Dermis microvascular lymphatic vessel endothelial cell (primary cell): ENCODE results near the gene TAS2R46. TPM values are rescaled to one million over a fixed set of nuclear protein-coding genes. Genes with fewer than 3 reads are reported as not detected.
"Not testable (repeated sequence)": the region's sequence is repeated elsewhere in the genome, so short reads cannot be mapped to it uniquely, and the experiment has no call there.

Experiments
- DNase-seq, 2 donors: peaks; one replicate each; pipeline versions ENCODE4 v3.0.0 to v3.0.0-alpha.2; 2010; ENCODE audit warnings: low read depth in 2 of 2
- total RNA-seq: library from RNA; depleted of rRNA; stranded (reverse); fragments of >200 nt; gene quantifications from 2 replicates; pipeline ENCODE4 v1.2.1, GENCODE V29; 2014

Gene TAS2R46, protein sequence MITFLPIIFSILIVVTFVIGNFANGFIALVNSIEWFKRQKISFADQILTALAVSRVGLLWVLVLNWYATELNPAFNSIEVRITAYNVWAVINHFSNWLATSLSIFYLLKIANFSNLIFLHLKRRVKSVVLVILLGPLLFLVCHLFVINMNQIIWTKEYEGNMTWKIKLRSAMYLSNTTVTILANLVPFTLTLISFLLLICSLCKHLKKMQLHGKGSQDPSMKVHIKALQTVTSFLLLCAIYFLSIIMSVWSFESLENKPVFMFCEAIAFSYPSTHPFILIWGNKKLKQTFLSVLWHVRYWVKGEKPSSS
- 1.0 and 1.4 TPM in 2 replicates for total RNA-seq

DNA sequence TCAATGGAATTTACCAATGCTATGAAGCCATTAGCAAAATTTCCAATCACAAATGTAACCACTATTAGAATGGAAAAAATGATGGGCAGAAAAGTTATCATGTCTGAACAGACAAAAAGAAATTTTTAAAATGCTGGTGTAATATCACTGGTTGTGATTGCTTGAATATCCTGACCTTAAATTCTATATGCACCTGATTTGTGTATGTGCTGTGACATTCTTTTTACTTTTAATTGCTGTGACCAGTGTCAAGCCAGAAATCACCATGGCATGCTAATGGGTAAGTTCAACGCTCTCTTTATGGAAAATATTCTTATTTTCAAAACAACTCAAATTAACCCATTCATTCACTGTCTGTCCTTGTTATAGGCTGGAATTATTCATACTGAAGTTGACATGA is at the start of gene TAS2R46:
TAS2R46 (minus strand) TSS at position 101 of the 400 bp plus-strand sequence; CDS start at position 101, 0 bp downstream.
- DNase-seq = not testable (repeated sequence)

DNA sequence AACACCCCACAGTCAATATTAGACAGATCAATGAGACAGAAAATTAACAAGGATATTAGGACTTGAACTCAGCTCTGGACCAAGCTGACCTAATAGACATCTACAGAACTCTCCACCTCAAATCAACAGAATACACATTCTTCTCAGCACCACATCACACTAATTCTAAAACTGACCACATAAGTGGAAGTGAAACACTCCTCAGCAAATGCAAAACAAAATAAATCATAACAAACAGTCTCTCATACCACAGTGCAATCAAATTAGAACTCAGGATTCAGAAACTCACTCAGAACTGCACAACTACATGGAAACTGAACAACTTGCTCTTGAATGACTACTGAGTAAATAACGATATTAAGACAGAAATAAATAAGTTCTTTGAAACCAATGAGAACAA is 49.1 kb upstream of the TAS2R46 start:
- DNase-seq = not testable (repeated sequence)

DNA sequence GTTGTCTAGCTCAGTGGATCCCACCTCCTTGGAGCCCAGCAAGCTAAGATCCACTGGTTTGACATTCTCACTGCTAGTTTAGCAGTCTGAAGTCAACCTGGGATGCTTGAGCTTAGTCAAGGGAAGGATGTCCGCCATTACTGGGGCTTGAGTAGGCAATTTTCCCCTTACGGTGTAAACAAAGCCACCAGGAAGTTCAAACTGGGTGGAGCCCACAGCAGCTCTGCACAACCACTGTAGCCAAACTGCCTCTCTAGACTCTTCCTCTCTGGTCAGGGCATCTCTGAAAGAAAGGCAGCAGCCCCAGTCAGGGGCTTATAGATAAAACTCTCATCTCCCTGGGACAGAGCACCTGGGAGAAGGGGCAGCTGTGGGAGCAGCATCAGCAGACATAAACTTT is 46.8 kb upstream of the TAS2R46 start:
- DNase-seq = no peak

DNA sequence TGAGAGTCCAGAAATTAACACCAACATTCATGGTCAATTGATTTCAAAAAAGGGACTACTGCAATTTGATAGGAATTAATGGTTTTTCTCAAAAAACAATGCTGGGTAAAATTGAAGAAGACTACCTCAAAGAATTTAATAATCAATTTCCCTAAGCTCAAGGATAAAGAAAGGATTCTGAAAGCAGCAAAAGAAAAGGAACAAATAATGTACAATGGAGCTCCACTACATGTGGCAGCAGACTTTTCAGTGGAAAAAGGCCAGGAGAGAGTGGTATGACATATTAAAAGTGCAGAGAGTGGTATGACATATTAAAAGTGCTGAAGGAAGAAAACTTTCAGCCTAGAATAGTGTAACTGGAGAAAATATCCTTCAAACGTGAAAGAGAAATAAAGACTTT is 45.6 kb upstream of the TAS2R46 start:
- no peak for DNase-seq

DNA sequence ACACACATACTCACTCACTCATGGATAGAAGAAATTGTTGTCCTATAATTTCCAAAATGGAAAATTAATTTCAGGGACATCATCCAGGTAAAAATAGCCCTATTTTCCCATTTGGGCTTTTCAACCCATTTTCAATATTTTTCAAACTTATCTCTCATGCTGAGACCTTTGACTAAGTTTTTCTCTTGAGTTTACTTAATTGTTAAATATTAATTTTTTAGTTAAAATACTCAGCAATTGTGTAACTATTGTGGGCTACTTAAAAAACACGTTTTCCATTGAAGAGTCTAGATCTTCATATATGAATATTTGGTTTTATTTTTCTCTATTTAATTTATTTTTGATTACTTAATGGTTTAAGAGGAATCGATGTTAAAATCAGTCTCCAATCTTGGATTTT is 44.2 kb upstream of the TAS2R46 start:
- DNase-seq = no peak

DNA sequence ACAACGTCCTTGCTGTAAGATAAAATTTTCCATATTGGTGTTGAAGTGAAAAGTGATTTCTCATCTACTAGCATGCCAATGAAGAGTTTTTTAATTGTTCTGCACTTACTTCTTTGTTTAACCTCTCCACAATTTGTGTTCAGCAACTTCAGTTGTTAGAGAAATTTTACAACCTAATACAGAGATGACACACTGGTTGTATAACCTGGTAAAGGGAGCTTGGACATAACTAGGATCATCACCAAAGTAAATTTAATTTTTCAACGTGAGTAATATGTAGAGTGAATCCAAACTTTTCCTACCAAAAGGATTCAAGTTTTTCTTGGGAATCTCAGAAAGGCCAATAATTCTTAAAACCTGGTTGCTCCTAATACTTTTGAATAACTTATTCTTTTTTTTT is 43.5 kb upstream of the TAS2R46 start:
- DNase-seq = no peak

DNA sequence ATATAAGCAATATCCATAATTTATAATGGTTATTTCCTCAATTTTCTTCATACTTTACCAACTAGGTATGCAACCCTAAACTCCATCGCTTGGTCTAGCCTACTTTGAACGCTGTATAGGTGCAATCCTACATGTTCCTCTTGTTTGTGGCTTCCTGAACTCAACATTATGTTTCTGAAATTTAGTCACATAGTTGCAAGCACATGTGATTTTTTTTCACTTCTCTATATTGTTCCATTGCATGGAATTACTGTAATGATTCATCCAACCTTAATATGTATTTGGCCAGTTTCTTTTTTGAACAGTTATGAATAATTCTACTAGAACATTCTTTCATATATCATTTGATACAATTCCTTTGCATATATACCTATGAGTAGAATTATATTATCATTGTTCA is 32.8 kb upstream of the TAS2R46 start:
- DNase-seq = not testable (repeated sequence)

DNA sequence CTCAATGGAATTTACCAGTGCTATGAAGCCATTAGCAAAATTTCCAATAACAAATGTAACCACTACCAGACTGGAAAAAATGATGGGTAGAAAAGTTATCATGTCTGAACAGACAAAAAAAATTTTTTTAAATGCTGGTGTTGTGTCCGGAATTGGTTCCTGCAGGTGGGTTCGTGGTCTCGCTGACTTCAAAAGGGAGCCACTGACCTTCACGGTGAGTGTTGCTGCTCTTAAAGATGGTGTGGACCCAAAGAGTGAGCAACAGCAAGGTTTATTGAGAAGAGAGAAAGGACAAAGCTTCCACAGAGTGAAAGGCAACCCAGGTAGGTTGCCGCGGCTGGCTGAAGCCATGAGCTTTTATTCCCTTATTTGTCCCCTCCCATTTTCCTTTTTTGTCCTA is 30.0 kb upstream of the TAS2R46 start, which contains the start of gene TAS2R43:
TAS2R43 (minus strand) TSS at position 186 of the 400 bp plus-strand sequence; CDS start at position 102, 84 bp downstream.
- DNase-seq = no peak

DNA sequence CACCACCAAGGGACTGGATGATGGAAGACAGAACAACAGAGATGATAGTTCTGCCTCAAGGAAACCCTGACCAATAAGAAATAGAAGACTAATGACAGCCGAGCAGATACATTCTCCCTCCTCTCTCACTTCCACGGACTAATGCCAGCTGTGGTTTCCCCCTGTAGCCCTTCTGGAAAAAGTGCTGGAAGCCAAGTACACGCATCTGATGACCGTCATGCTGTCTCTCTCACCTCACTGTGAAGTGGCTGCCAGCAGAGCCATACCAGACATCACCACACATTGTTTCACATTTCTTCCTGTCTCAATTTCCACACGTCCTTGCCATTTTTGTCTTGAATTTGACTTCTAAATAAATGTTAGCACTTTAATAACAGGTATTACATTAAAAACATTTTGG is 27.2 kb upstream of the TAS2R46 start:
- peak; percentile 7 to 64 for DNase-seq

DNA sequence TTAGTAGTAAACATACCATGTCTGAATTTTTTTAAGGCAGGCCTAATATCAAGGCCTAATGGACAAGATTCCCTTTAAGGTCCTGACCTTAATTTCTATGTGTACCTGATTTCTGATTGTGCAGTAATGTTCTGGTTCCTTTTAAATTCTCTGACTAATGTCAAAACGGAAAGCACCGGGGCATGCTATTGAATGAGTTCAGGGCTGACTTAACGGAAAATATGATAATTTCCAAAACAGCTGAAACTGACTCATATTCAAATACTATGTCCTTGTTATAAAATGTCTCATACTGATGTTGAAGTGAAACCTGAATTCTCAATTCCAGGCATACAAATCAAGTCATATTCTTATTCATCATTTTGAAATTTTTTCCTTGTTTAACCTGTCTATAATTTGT is 23.3 kb upstream of the TAS2R46 start:
- peak; percentile 90 to 95 for DNase-seq

DNA sequence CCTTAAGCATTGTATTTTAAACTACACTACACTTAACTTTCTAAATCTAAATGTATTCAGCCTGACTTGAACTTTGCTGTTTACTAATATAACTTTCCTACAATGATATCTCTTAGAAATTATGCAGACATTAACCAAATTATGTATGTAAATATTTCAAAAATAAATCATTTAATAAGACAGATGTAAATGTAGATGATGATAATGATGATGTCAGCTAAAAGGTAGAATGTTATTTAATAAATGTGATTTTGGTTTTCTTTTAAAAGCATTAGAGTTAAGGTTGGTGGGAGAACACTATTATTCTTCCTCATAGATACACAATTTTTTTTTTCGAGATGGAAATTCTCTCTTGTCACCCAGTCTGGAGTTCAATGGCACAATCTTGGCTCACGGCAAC is 19.9 kb upstream of the TAS2R46 start:
- no peak for DNase-seq

DNA sequence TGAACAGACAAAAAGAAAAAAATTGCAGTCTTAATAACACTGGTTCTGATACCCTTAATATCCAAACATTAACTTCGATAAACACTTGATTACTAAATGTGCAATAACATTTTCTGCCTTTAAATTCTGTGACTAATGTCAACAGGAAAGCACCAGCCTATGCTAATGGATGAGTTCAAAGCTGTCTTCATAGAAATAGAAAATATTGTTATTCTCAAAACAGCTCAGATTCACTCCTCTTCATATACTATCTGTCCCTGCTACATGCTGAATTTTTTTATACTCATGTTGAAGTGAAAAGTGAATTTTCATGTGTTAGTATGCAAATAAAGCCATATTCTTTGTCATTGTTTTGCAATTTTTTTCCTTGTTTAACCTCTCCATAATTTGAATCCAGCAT is 16.2 kb upstream of the TAS2R46 start:
- DNase-seq = no peak

DNA sequence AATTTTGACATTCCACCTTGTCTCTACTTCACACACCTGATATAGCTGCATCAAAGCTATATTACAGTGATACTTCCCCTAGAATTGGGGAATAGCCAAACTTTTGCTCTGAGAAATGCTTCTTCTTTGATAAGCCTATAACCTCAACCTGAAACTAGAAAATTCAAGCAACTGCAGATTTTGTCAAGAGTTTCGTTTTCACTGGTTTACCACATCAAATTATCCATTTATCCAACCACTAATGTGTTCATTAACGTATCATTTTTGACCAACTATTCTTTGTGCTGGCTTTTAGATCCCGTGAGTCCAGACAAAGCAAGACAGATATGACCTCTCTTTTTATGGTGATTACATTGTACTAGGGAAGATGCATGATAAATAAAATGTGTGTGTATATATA is 13.5 kb upstream of the TAS2R46 start:
- no peak for DNase-seq

DNA sequence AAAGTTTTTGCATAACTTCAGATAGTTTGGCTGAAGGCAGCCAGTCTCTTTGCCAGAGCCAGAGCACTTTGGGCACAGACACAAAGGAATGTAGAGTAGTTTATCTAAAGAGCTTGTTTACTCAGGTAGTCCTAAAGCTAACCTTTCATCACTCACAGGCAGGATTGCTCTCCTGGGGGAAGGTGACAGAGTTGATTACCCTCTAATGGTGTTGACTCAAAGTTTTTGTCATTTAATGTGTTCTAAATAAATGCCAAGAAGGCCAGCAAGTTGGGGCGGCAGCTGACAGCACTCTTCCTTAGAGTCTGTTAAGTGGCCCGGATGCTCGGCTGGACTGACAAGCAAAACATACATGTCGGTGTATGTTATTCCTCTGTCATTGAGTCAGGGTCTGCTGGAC is 9.3 kb upstream of the TAS2R46 start:
- peak; percentile 45 to 50 for DNase-seq

DNA sequence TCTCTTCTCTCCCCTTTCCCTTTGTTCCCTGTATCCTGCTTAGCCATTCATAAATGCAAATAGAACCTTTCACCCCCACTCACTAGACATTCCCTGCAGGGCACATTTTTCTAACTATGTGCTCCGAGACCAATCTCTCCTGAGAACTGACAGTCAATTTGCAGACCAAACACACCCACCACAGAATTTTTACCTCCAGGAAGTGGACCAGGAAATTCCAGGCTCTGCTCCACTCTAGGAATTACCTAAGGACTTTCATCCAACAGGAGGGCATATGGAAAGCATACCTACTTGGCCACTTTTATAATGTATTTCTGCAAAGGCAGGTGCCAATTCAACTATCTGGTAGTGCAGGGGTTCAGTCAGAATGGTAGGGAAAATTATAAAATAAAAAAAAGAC is 8.9 kb upstream of the TAS2R46 start:
- DNase-seq = peak in 1 of 2 donors; percentile 12

DNA sequence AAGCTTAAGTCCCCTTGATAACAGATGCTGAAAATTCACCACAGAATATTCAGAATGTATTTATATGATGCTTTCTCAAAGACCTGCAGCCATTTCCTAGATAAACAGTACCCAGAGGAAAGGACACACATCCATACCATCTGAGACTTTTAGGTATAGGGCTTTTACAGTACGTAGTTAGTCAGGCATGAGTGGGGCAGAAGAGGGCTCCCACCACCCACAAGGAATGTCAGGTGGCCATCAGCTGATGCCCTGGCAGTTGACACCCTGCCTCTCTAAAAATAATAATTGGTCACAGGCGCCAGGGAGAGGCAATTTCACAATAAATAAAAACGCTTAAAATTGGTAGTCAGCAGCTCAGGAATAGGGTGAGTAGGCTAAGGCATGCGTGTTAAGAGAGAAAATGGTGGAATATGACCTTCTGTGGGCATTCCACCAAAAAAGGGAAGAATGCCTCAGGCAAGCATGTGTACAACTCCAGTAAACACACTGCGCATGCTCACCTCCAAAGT is 7.8 kb upstream of the TAS2R46 start:
- no peak for DNase-seq

DNA sequence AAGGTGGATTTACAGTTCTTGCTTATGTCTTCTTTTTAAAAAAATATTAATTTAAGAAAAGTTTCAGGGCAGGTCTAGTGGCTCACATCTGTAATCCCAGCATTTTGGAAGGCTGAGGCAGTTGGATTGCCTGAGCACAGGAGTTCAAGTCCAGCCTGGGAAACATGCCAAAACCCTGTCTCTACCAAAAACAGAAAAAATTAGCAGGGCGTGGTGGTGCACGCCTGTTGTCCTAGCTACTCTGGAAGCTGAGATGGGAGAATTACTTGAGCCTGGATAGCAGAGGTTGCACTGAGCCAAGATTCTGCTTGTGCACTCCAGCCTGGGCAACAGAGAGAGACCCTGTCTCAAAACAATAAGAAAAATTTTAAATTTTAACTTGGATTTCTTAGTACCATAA is 5.4 kb upstream of the TAS2R46 start:
- no peak for DNase-seq

DNA sequence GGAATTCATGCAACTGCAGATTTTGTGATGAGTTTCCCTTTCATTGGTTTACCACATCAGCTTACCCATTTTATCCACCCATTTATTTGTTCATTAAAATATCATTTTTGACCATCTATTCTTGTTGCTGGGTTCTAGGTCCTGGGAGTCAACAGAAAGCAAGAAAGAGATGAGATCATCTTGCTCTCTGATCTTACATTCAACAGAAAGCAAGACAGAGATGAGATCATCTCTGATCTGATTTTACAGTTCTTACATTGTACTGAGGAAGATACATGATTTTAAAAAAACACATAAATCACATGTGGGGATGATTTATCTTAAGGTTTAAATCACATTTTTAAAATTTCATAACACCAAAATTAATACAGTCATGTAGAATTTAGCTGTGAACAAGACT is 2.3 kb downstream of the TAS2R46 start:
- no peak for DNase-seq

DNA sequence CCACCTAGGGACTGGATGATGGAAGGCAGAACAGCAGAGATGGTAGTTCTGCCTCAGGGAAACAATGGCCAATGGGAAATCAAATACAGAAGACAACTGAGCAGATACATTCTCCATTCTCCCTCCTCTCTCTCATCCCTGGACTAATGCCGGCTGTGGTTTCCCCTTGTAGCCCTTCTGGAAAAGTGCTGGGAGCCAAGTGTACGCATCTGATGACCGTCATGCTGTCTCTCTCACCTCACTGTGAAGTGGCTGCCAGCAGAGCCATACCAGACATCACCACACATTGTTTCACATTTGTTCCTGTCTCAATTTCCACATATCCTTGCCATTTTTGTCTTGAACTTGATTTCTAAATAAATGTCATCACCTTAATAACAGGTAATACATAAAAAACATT is 3.1 kb downstream of the TAS2R46 start:
- no peak for DNase-seq

DNA sequence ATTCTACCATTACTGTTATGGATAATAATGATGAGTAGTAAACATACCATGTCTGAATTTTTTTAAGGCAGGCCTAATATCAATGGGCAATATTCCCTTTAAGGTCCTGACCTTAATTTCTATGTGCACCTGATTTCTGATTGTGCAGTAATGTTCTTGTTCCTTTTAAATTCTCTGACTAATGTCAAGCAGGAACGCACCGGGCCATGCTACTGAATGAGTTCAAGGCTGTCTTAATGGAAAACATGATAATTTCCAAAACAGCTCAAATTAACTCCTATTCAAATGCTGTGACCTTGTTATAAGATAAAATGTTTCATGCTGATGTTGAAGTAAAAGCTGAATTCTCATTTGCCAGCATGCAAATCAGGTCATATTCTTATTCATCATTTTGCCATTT is 6.8 kb downstream of the TAS2R46 start:
- peak in 1 of 2 donors; percentile 10 for DNase-seq

DNA sequence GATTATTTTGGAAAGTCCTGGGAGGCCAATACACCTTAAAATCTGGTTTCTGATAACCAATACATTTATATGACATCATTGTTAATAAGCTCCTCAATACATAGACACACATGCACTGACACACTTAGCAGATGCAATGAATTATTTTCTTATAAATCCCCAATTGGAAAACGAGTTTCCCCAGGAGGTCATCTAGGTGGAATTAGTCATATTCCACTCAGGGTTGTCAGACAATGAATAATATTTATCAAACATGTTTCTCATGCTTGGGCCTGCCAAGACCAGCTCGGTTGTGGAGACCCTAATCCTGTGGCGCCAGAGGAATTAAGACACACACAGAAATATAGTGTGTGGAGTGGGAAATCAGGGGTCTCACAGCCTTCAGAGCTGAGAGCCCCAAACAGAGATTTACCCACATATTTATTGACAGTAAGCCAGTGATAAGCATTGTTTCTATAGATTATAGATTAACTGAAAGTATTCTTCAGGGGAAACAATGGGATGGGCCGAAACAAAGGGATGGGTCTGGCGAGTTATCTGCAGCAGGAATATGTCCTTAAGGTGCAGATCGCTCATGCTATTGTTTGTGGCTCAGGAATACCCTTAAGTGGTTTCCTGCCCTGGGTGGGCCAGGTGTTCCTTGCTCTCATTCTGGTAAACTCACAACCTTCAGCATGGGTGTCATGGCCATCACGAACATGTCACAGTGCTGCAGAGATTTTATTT is 12.1 kb downstream of the TAS2R46 start:
- not testable (repeated sequence) for DNase-seq

DNA sequence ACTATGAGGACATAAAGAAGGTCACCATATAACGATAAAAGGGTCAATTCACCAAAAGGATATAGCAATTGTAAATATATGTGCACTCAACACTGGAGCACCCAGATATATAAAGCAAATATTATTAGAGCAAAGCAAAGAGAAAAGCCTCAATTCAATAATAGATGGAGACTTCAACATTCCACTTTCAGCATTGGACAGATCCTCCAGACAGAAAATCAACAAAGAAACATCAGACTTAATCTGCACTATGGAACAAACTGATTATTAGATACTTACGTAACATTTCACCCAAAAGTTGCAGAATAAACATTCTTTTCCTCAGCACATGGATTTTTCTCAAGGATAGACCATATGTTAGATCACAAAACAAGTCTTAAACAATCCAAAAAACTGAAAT is 20.7 kb downstream of the TAS2R46 start:
- not testable (repeated sequence) for DNase-seq

DNA sequence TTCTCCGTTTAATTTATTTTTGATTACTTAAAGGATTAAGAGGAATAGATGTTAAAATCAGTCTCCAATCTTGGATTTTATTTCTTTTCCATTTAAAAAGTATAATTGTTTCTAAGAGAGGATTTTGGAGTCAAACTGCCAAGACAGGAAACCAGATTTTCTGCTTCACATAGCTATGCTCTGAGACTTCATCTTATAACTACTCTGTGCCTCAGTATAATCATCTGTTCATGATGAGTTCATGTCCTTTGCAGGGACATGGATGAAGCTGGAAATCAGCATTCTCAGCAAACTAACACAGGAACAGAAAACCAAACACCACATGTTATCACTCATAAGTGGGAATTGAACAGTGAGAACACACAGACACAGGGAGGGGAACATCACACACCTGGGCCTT is 21.9 kb downstream of the TAS2R46 start:
- no peak for DNase-seq
